ENCODE measurements around the gene CHRNB2.

CHRNB2 gene

GRCh38 chr1:154521695-154522094 lies 45.9 kb upstream of the CHRNB2 start:
- no peak overlapping the region for H3K4me3 ChIP-seq (ENCODE audit: insufficient read depth, low read length, poor library complexity, severe bottlenecking)
- no peaks in the 10 kb centered on the region for H3K36me3 ChIP-seq (ENCODE audit: low read length)
- no peak overlapping the region for H2AFZ ChIP-seq (ENCODE audit: low read depth, low read length, severe bottlenecking)
- no peaks in the 10 kb centered on the region for H4K20me1 ChIP-seq (ENCODE audit: low read depth, low read length)
- H3K9ac ChIP-seq (ENCODE audit: low read length), result no peak overlapping the region
- H3K4me2 ChIP-seq (ENCODE audit: low read depth, low read length, poor library complexity, severe bottlenecking), result no peak overlapping the region
- no peaks in the 10 kb centered on the region for H3K9me3 ChIP-seq (ENCODE audit: insufficient read depth, low read length)
- H3K9me2 ChIP-seq (replicated peaks; ENCODE audit: insufficient read depth, low read length), result no peaks in the 10 kb centered on the region
- TF ChIP-seq EZH2phosphoT487 (conservative IDR thresholded peaks at IDR 0.05; ENCODE audit: low read length) (no peak), CTCF (IDR thresholded peaks at IDR 0.05; ENCODE audit: insufficient read depth, low read length, poor library complexity, severe bottlenecking) (no peak)
- no peaks in the 10 kb centered on the region for H3K79me2 ChIP-seq (ENCODE audit: insufficient read depth, low read length)
- H3K27me3 ChIP-seq (ENCODE audit: low read length), result no peaks in the 10 kb centered on the region
- H3F3A ChIP-seq (ENCODE audit: insufficient read depth), result no peaks in the 10 kb centered on the region
- H3K27ac ChIP-seq (ENCODE audit: low read depth, low read length), result no peak overlapping the region

GRCh38 chr1:154524881-154525280 lies 42.7 kb upstream of the CHRNB2 start:
- Histone ChIP-seq H3K9me2 (replicated peaks; ENCODE audit: insufficient read depth, low read length) (no peaks in the 10 kb centered on the region), H2AFZ (ENCODE audit: low read depth, low read length, severe bottlenecking) (no peak overlapping the region), H3K27ac (ENCODE audit: low read depth, low read length) (no peak overlapping the region), H4K20me1 (ENCODE audit: low read depth, low read length) (no peaks in the 10 kb centered on the region), H3K79me2 (ENCODE audit: insufficient read depth, low read length) (no peaks in the 10 kb centered on the region), H3K9me3 (ENCODE audit: insufficient read depth, low read length) (no peaks in the 10 kb centered on the region), H3K36me3 (ENCODE audit: low read length) (no peaks in the 10 kb centered on the region), H3K4me3 (ENCODE audit: insufficient read depth, low read length, poor library complexity, severe bottlenecking) (no peak overlapping the region), H3K9ac (ENCODE audit: low read length) (no peak overlapping the region), H3K4me2 (ENCODE audit: low read depth, low read length, poor library complexity, severe bottlenecking) (no peak overlapping the region), H3F3A (ENCODE audit: insufficient read depth) (no peaks in the 10 kb centered on the region), H3K27me3 (ENCODE audit: low read length) (no peaks in the 10 kb centered on the region)
- TF ChIP-seq CTCF (IDR thresholded peaks at IDR 0.05; ENCODE audit: insufficient read depth, low read length, poor library complexity, severe bottlenecking) (no peak), EZH2phosphoT487 (conservative IDR thresholded peaks at IDR 0.05; ENCODE audit: low read length) (no peak)

- H3K79me2 ChIP-seq (ENCODE audit: insufficient read depth, low read length), result no peaks in the 10 kb centered on the region
- H3K9ac ChIP-seq (ENCODE audit: low read length), result no peak overlapping the region
- no peaks in the 10 kb centered on the region for H3K36me3 ChIP-seq (ENCODE audit: low read length)
- H3K27ac ChIP-seq (ENCODE audit: low read depth, low read length), result no peak overlapping the region
- no peak overlapping the region for H3K4me3 ChIP-seq (ENCODE audit: insufficient read depth, low read length, poor library complexity, severe bottlenecking)
- no peaks in the 10 kb centered on the region for H3F3A ChIP-seq (ENCODE audit: insufficient read depth)
- H3K27me3 ChIP-seq (ENCODE audit: low read length), result no peaks in the 10 kb centered on the region
- no peaks in the 10 kb centered on the region for H3K9me2 ChIP-seq (replicated peaks; ENCODE audit: insufficient read depth, low read length)
- TF ChIP-seq EZH2phosphoT487 (conservative IDR thresholded peaks at IDR 0.05; ENCODE audit: low read length), result no peak
- TF ChIP-seq CTCF (IDR thresholded peaks at IDR 0.05; ENCODE audit: insufficient read depth, low read length, poor library complexity, severe bottlenecking), result no peak
- H4K20me1 ChIP-seq (ENCODE audit: low read depth, low read length), result no peaks in the 10 kb centered on the region
- no peak overlapping the region for H3K4me2 ChIP-seq (ENCODE audit: low read depth, low read length, poor library complexity, severe bottlenecking)
- no peak overlapping the region for H2AFZ ChIP-seq (ENCODE audit: low read depth, low read length, severe bottlenecking)
- no peaks in the 10 kb centered on the region for H3K9me3 ChIP-seq (ENCODE audit: insufficient read depth, low read length)
Measured at GRCh38 chr1:154527192-154527591, 40.4 kb upstream of the CHRNB2 start.
